ENCODE measurements around the gene SERBP1.
"Not testable (repeated sequence)": the region's sequence is repeated elsewhere in the genome, so short reads cannot be mapped to it uniquely, and the experiment has no call there.

The SERBP1 gene

DNA sequence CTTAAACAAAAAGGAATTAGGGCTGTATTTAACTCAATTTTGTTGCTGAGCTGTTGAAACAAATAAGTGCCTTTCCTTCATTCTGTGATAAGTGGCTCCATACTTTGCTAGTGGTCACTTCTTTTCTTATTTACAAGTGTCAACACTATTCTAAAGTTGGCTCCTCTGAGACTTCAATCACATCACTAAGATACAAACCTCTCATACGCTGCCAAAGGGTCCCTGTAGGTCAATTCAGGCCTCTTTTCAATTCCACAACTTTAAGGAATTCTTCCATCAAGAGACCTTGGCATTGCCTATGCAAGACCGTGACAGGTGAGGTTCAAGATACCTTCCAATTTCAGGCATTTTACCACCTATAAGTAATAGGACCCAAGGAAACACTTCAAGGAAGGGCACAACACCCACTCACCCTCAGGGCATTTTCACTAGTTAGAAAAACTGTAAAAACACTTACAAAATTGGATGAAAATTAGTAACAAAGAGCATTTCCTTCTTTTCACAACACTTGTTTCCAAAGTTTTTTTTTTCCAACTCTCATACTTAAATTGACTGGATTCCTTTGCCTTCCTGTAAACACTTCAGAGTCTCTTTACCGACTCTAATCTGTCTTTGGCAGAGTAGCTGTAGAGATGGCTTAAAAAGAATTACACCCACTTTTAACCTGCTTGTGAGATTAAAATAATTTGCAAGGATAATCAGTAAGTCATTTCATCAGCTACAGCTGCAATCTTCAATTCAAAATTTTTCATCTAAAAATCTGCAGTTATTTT, 24.5 kb downstream of the SERBP1 start:
- DNase-seq: no peak

DNA sequence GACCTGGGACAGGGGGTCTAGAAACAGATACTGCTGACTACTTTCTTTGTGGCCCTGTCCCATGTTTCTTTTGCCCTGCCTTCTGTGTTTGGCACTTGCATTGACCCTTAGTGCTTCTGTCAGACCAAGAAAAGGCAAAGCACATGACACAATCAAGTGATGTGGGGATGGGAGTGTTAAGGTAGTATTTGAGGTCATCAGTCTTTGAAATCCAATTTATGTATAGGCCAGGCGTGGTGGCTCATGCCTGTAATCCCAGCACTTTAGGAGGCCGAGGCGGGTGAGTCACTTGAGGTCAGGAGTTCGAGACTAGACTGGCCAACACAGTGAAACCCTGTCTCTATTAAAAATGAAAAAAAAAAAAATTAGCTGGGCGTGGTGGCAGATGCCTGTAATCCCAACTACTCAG, 26.0 kb downstream of the SERBP1 start:
- DNase-seq: no peak

GRCh38 chr1:67401443-67401842, 28.8 kb downstream of the SERBP1 start:
- DNase-seq: no peak

GRCh38 chr1:67400029-67400786, 30.0 kb downstream of the SERBP1 start:
- DNase-seq: not testable (repeated sequence)

GRCh38 chr1:67399199-67399993, 30.8 kb downstream of the SERBP1 start:
- DNase-seq: no peak

- no peak for DNase-seq
Measured at GRCh38 chr1:67394548-67394947, 35.7 kb downstream of the SERBP1 start.

DNA sequence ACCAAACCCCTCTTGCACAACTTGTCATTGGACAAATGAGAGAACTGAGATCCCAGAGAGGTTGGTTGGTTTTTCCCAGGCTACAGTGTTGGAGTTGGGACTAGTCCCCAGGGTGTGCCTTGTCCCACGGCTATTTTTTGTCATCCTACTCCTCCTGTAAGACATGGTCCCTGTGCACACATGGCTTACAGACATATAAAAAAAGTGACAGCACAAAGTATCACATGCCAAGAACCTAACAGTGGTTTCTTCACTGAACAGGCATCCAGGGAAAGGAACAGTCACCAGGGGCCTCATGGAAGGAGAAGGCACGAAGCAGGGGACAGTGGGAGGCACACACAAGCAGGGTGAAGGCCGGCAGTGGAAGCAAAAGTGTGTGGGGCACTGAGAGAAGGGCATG, 36.5 kb downstream of the SERBP1 start:
- DNase-seq: no peak

GRCh38 chr1:67393240-67393639, 37.0 kb downstream of the SERBP1 start:
- no peak for DNase-seq

GRCh38 chr1:67390041-67390887, 39.9 kb downstream of the SERBP1 start:
- no peak for DNase-seq

DNA sequence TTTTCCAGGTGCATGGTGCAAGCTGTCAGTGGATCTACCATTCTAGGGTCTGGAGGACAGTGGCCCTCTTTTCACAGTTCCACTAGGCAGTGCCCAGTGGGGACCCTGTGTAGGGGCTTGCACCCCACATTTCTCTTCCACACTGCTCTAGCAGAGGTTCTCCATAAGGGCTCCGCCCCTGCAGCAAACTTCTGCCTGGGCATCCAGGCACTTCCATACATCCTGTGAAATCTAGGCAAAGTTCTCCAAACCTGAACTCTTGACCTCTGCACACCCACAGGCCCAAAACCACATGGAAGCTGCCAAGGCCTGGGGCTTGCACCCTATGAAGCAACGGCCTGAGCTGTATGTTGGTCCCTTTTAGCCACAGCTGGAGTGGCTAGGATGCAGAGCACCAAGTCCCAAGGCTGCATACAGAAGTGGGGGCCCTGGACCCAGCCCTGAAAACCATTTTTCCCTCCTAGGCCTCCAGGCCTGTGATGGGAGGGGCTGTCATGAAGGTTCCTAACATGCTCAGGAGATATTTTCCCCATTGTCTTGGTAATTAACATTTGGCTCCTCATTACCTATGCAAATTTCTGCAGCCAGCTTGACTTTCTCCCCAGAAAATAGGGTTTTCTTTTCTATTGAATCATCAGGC, 46.1 kb downstream of the SERBP1 start:
- no peak for DNase-seq

DNA sequence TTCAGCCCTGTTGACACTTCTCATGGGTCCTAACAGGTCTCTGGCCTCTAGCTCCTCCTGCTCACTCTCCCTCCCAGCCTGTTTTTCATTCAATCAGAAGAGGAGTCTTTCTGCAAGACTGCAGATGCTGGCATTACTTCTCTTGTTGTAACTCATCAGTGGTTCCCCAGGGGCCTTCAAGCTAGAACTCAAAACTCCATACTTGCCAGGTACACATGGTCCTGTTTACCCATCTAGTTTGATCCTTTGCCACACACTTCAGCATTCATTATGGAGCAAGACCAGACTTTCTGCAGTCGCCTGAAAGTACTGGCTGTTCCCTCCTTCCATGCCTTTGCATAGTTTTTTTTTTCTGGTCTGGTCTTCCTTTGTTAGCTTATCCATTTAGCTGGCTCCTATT, 47.9 kb downstream of the SERBP1 start:
- no peak for DNase-seq

DNA sequence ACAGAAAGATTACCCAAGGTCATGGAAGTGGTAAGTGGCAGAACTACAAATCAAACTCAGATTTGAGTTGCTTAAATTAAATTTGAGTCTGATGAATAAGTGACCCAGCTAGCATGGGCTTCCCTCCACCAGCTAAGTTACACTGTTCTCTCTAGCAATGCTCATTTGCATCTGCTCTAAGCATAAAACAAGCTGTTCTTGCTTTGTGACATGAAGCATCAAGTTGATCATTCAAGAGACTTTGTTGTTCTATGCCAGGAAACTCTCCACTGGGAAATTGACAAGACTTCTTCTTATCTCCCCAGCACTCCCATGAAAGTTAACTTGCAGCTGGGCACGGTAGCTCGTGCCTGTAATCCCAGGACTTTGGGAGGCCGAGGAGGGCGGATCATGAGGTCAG, 49.0 kb downstream of the SERBP1 start:
- no peak for DNase-seq

GRCh38 chr1:67377253-67377652, 52.9 kb downstream of the SERBP1 start:
- DNase-seq: no peak

DNA sequence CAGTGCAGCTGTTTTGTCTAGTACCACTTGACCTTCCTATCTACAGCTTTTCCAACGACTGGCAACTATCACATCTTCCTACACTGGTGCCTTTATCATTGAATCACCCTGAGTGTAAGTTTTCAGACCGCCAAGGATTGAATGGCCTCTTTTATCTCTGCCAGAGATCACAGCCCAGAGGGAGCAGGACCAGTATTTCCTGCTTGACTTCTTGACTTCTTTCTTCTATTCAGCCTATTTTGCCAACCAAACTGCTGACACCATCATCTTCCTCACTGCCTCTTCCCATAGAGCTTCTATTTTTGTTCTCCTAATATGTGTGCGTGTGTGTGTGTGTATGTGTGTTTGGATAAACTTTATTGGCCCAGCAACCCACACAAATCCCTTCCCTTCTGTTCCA, 53.8 kb downstream of the SERBP1 start:
- no peak for DNase-seq

GRCh38 chr1:67372898-67373297, 57.3 kb downstream of the SERBP1 start:
- DNase-seq: no peak

DNA sequence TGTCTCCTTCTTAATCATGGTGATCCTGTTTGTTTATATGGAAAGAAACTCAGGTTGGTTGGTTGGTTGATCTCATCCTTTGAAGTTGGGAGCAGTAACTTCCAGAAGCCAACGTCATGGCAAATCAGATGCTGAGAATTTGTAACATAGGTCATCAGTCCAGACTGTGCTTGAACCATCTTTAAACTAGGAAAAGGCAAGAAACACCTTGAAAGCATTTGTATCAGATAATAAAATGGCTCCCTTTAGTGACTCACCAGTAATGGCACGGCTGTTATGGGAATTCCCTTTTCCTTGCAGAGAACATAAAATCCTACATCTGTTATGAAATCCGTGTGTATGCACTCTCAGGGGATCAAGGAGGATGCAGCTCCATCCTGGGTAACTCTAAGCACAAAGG, 58.1 kb downstream of the SERBP1 start:
- DNase-seq: no peak

DNA sequence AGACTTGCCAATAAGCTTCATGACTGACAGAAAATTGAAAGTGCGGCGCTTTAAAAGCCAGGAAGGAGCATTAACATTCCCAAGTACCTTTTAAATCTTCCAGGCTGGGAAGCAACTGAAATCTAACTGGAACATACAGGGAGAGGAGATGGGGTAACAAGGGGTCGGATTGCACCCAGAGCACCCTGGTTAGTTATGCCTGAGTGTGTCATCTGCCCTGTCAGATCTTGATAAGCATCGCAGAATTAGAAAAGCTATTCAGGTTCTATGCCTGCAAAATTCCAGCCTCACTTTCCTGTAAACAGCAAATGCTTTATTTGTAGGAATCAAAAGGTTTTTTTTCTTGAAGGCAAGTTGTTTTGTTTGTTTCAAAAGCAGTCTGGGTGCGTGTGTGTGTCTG, 58.5 kb downstream of the SERBP1 start:
- no peak for DNase-seq

GRCh38 chr1:67371043-67371442, 59.2 kb downstream of the SERBP1 start:
- no peak for DNase-seq

DNA sequence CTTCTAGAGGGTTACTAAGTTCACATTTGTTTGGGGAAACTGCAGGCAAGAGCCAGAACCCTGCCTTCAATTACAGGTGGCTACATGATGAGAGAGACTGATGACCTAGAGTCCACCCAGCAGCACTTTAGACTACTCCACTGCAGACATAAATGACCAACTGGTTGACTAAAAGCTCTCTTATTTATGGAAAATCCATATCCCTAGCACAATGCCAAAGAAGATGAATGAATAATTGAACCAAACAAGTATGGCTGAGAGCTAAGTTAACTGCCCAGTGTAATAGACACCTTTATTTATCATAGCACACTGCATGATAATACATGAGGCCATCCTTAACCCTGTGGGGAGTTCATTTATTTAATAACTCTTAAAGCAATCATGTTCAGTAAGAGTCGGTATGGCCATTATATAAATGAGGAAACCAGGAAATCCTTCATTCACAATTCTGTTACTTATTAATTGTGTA, 62.1 kb downstream of the SERBP1 start:
- DNase-seq: no peak

DNA sequence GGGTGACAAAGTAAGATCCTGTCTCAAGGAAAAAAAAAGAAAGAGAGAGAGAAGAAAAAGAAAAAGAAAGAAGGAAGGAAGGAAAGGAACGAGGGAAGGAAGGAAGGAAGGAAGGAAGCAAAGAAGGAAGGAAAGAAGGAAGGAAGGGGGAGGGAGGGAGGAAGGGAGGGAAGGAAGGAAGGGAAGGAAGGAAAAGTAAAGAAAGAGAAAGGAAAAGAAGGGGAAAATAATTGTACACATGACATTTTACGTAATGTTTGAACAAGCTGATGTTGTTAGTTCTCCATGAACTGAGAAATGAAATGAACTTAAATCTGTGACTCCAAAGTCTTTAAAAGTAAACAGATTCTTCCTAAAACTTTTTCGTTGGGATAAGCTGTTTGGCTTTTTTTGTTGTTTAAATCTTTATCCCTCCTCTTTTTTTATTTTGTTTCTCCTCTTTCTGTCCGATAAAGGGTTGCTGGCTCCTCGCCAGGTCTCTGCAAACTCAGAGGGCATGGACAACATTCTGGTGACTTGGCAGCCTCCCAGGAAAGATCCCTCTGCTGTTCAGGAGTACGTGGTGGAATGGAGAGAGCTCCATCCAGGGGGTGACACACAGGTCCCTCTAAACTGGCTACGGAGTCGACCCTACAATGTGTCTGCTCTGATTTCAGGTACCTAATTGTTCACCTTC, 62.7 kb downstream of the SERBP1 start:
- DNase-seq: no peak

- no peak for DNase-seq
Measured at GRCh38 chr1:67361641-67362040, 68.6 kb downstream of the SERBP1 start.

All from CD4-positive, alpha-beta T cell treated with Interleukin-21 for 1 hour (primary cell).